HepG2 (cell line): ENCODE data around the gene GBGT1. TPM values are rescaled to one million over a fixed set of nuclear protein-coding genes. Genes with fewer than 3 reads are reported as not detected.

Experiments used
- CBX1 ChIP-seq: IDR thresholded peaks from one replicate; pipeline ENCODE4 v1.6.1; 2016; ENCODE audit warnings: antibody characterized with exemption, low read depth
- CSRNP1 ChIP-seq: sonication (generic); formaldehyde crosslinking; IDR thresholded peaks from 2 replicates; pipeline ENCODE4 v1.8.1; 2023; ENCODE audit warnings: mild to moderate bottlenecking, missing genetic modification reagents
- EP300 ChIP-seq, 3 experiments: sonication (generic) in 1 of 3; formaldehyde crosslinking in 1 of 3; IDR thresholded peaks; 2 replicates each; pipeline versions ENCODE4 v1.5.1 to v1.6.1; 2011 to 2020; ENCODE audit warnings: low read depth in 2 of 3, low read length in 2 of 3, borderline replicate concordance in 1 of 3, improper control_type of control experiment in 1 of 3, mild to moderate bottlenecking in 1 of 3, missing genetic modification reagents in 1 of 3, moderate library complexity in 1 of 3
- HIC2 ChIP-seq: sonication (generic); formaldehyde crosslinking; IDR thresholded peaks from 2 replicates; pipeline ENCODE4 v1.9.0; 2022; ENCODE audit warnings: low read depth, missing genetic modification reagents
- NFE2 ChIP-seq: sonication (generic); formaldehyde crosslinking; IDR thresholded peaks from 2 replicates; pipeline ENCODE4 v1.4.0; 2020; ENCODE audit warnings: missing genetic modification reagents
- SALL1 ChIP-seq: sonication (generic); formaldehyde crosslinking; IDR thresholded peaks from 2 replicates; pipeline ENCODE4 v1.8.0; 2022; ENCODE audit warnings: mild to moderate bottlenecking, missing genetic modification reagents
- UBTF ChIP-seq: sonication (generic); formaldehyde crosslinking; IDR thresholded peaks from 2 replicates; pipeline ENCODE4 v1.4.0; 2020; ENCODE audit warnings: mild to moderate bottlenecking, missing genetic modification reagents
- ZFP91 ChIP-seq: sonication (generic); formaldehyde crosslinking; IDR thresholded peaks from 2 replicates; pipeline ENCODE4 v1.9.0; 2022; ENCODE audit warnings: missing genetic modification reagents, mild to moderate bottlenecking, borderline replicate concordance
- ZNF430 ChIP-seq: sonication (generic); formaldehyde crosslinking; IDR thresholded peaks from 2 replicates; pipeline ENCODE4 v1.9.0; 2021; ENCODE audit warnings: mild to moderate bottlenecking, missing genetic modification reagents
- ZNF660 ChIP-seq: sonication (generic); formaldehyde crosslinking; IDR thresholded peaks from 2 replicates; pipeline ENCODE4 v1.5.1; 2020; ENCODE audit warnings: mild to moderate bottlenecking, low read depth, missing genetic modification reagents, borderline replicate concordance
- ZNF740 ChIP-seq: sonication (generic); formaldehyde crosslinking; IDR thresholded peaks from 2 replicates; pipeline ENCODE4 v1.4.0; 2020; ENCODE audit warnings: missing genetic modification reagents
- ZNF747 ChIP-seq: sonication (generic); formaldehyde crosslinking; IDR thresholded peaks from 2 replicates; pipeline ENCODE4 v1.8.1; 2023; ENCODE audit warnings: missing genetic modification reagents, mild to moderate bottlenecking, borderline replicate concordance
- ZNF75D ChIP-seq: sonication (generic); formaldehyde crosslinking; IDR thresholded peaks from 2 replicates; pipeline ENCODE4 v1.8.1; 2023; ENCODE audit warnings: missing genetic modification reagents, mild to moderate bottlenecking, borderline replicate concordance
- ZNF891 ChIP-seq: sonication (generic); formaldehyde crosslinking; IDR thresholded peaks from 2 replicates; pipeline ENCODE4 v1.5.0; 2020; ENCODE audit warnings: mild to moderate bottlenecking, missing genetic modification reagents
- ZXDC ChIP-seq: sonication (generic); formaldehyde crosslinking; IDR thresholded peaks from 2 replicates; pipeline ENCODE4 v1.5.0; 2020; ENCODE audit warnings: mild to moderate bottlenecking, missing genetic modification reagents
- polyA plus RNA-seq, 8 experiments: library from polyadenylated mRNA; depleted of rRNA in 3 of 8; stranded (reverse) in 7 of 8; unstranded in 1 of 8; fragments of >200 nt; fragmentation: Illumina TruSeq in 4 of 8; extraction: Trizol in 4 of 8; gene quantifications; 2 replicates each; pipeline versions ENCODE4 v1.2.1 to v1.2.3, GENCODE V29; 2011 to 2016; ENCODE audit warnings: low read depth in 4 of 8, missing spikeins in 1 of 8, mixed read lengths in 1 of 8; ENCODE audit not compliant: insufficient read depth in 1 of 8
- total RNA-seq, 5 experiments: library from RNA; depleted of rRNA; stranded (reverse); fragments of >200 nt; fragmentation: Illumina TruSeq; extraction: Trizol; gene quantifications; 2 replicates each; pipeline ENCODE4 v1.2.3, GENCODE V29; 2016; ENCODE audit warnings: low read depth in 1 of 5

GBGT1 gene
- total and polyA plus RNA-seq, 2 of the 13 experiments (the other 11 are each of a cell fraction or from before 2014, with no cell fraction given) = not detected

- TF ChIP-seq ZNF430 (CRISPR knock-in tag) = peak; percentile 39; the same call in 1 of the 2 replicates
- TF ChIP-seq ZNF75D (CRISPR knock-in tag) = no peak
- no peak for TF ChIP-seq ZNF740 (CRISPR knock-in tag)
- TF ChIP-seq ZNF747 (CRISPR knock-in tag) = peak; percentile 85; the same call in 1 of the 2 replicates
- TF ChIP-seq UBTF (CRISPR knock-in tag) = peak; percentile 76
- peak; percentile 81 for TF ChIP-seq SALL1 (CRISPR knock-in tag)
- TF ChIP-seq EP300 (IDR thresholded peaks at IDR 0.05; ENCODE audit: low read depth in 2 of 2, low read length in 2 of 2) = no peak
- TF ChIP-seq EP300 (CRISPR knock-in tag; IDR thresholded peaks at IDR 0.05; ENCODE audit: borderline replicate concordance) = peak; percentile 30; the same call in 1 of the 2 replicates
- TF ChIP-seq HIC2 (CRISPR knock-in tag) = no peak
- no peak for TF ChIP-seq ZNF660
- peak; percentile 58 for TF ChIP-seq CSRNP1
- TF ChIP-seq CBX1 = no peak
- no peak for TF ChIP-seq ZXDC
- 0 out of 2 replicates have a peak, but pooled peaks have one; percentile 45 for TF ChIP-seq ZNF891
- peak; percentile 61; the same call in 1 of the 2 replicates for TF ChIP-seq ZFP91 (CRISPR knock-in tag)
- TF ChIP-seq NFE2 = no peak
Observed at GRCh38 chr9:133149130-133150015, 14.3 kb downstream of the GBGT1 start (continued).
